ENCODE data around the gene TIFAB. TPM values are rescaled to one million over a fixed set of nuclear protein-coding genes. Genes with fewer than 3 reads are reported as not detected.

Gene TIFAB
- polyA plus RNA-seq, 1 experiment, result not detected

- ChIA-PET POLR2A (no interaction called here), CTCF (interaction anchor here (0.6 to 26.3 kb wide), 5 partner anchors 11 to 1934 kb away, joined by 3 to 1147 read pairs (median 3); partner anchors contain the start of gene CXCL14)
- no peak overlapping the region for H3K4me3 ChIP-seq (ENCODE audit: low read depth, low read length)
- no peak for TF ChIP-seq CTCF (IDR thresholded peaks at IDR 0.05; ENCODE audit: insufficient read depth, low read depth, low read length)
- H3K27me3 ChIP-seq (ENCODE audit: control insufficient read depth, insufficient read depth, low read length), result no peaks in the 10 kb centered on the region; the same call in 1 of the 2 replicates
- H3K36me3 ChIP-seq (ENCODE audit: control insufficient read depth, insufficient read depth, low read length), result no peaks in the 10 kb centered on the region
- DNase-seq (ENCODE audit: low read depth), result no peak
These were observed 2.8 kb upstream of the TIFAB start for GRCh38 chr5:135454946-135455345.

- Histone ChIP-seq H3K36me3 (ENCODE audit: control insufficient read depth, insufficient read depth, low read length) (no peaks in the 10 kb centered on the region), H3K27me3 (ENCODE audit: control insufficient read depth, insufficient read depth, low read length) (no peaks in the 10 kb centered on the region; the same call in 1 of the 2 replicates), H3K4me3 (ENCODE audit: low read depth, low read length) (no peak overlapping the region)
- ChIA-PET CTCF (interaction anchor here (0.8 to 26.3 kb wide), 2 partner anchors 27 to 109 kb away, joined by 3 to 1147 read pairs; partner anchors contain the start of gene CXCL14), POLR2A (no interaction called here)
- no peak for TF ChIP-seq CTCF (IDR thresholded peaks at IDR 0.05; ENCODE audit: insufficient read depth, low read depth, low read length)
- DNase-seq (ENCODE audit: low read depth), result no peak
These were observed 1.5 kb upstream of the TIFAB start for GRCh38 chr5:135453613-135454012.

GRCh38 chr5:135451581-135452320 lies 400 bp downstream of the TIFAB start:
- Histone ChIP-seq H3K36me3 (ENCODE audit: control insufficient read depth, insufficient read depth, low read length) (no peaks in the 10 kb centered on the region), H3K4me3 (ENCODE audit: low read depth, low read length) (no peak overlapping the region), H3K27me3 (ENCODE audit: control insufficient read depth, insufficient read depth, low read length) (no peaks in the 10 kb centered on the region; the same call in none of the 2 replicates)
- ChIA-PET CTCF (interaction anchor here (0.8 to 26.3 kb wide), 2 partner anchors 14 to 111 kb away, joined by 4 to 1147 read pairs; partner anchors contain the start of gene CXCL14), POLR2A (no interaction called here)
- no peak for TF ChIP-seq CTCF (IDR thresholded peaks at IDR 0.05; ENCODE audit: insufficient read depth, low read depth, low read length)
- no peak for DNase-seq (ENCODE audit: low read depth)

- POLR2A ChIA-PET, result no interaction called here
- H3K27me3 ChIP-seq (ENCODE audit: control insufficient read depth, insufficient read depth, low read length), result no peaks in the 10 kb centered on the region; the same call in none of the 2 replicates
- H3K4me3 ChIP-seq (ENCODE audit: low read depth, low read length), result no peak overlapping the region
- CTCF ChIA-PET, result interaction anchor here (0.7 kb wide), 1 partner anchor 11 kb away, joined by 3 read pairs; no protein-coding TSS in a partner anchor
- no peak for TF ChIP-seq CTCF (IDR thresholded peaks at IDR 0.05; ENCODE audit: insufficient read depth, low read depth, low read length)
- no peak for DNase-seq (ENCODE audit: low read depth)
- H3K36me3 ChIP-seq (ENCODE audit: control insufficient read depth, insufficient read depth, low read length), result no peaks in the 10 kb centered on the region
These were observed 1.2 kb downstream of the TIFAB start for GRCh38 chr5:135450952-135451351.

- Histone ChIP-seq H3K4me3 (ENCODE audit: low read depth, low read length) (no peak overlapping the region), H3K36me3 (ENCODE audit: control insufficient read depth, insufficient read depth, low read length) (no peaks in the 10 kb centered on the region), H3K27me3 (ENCODE audit: control insufficient read depth, insufficient read depth, low read length) (no peaks in the 10 kb centered on the region; the same call in none of the 2 replicates)
- POLR2A ChIA-PET, result no interaction called here
- CTCF ChIA-PET, result interaction anchor here (0.7 to 2.4 kb wide), 3 partner anchors 12 to 68 kb away, joined by 3 to 7 read pairs (median 3); no protein-coding TSS in a partner anchor
- no peak for TF ChIP-seq CTCF (IDR thresholded peaks at IDR 0.05; ENCODE audit: insufficient read depth, low read depth, low read length)
- DNase-seq (ENCODE audit: low read depth), result no peak
These were observed 1.8 kb downstream of the TIFAB start for GRCh38 chr5:135450336-135450735.

Measured in BJ (cell line).